HK-2 (cell line): ENCODE measurements around the gene THOP1.
"Not testable (repeated sequence)": the region's sequence is repeated elsewhere in the genome, so short reads cannot be mapped to it uniquely, and the experiment has no call there.

Experiments
- DNase-seq: peaks from one replicate; pipeline ENCODE4 v3.0.0-alpha.2; 2018; ENCODE audit not compliant: unreplicated experiment

The THOP1 gene

GRCh38 chr19:2782936-2783780, 2.1 kb upstream of the THOP1 start, which contains the start of gene SGTA:
TSS of gene SGTA (minus strand) at chr19:2783273. CDS start at chr19:2769068, 14,205 bp downstream.
- peak; percentile 98 for DNase-seq

GRCh38 chr19:2783781-2784145, 1.5 kb upstream of the THOP1 start:
- no peak for DNase-seq

- no peak for DNase-seq
These were observed 1.8 kb downstream of the THOP1 start for GRCh38 chr19:2787115-2787514.

- no peak for DNase-seq
These were observed 2.9 kb downstream of the THOP1 start for GRCh38 chr19:2788237-2788636.

- DNase-seq: no peak
These were observed 4.9 kb downstream of the THOP1 start for GRCh38 chr19:2790194-2790556.

GRCh38 chr19:2790557-2791271, 5.4 kb downstream of the THOP1 start:
- DNase-seq: no peak

- no peak for DNase-seq
These were observed 6.1 kb downstream of the THOP1 start for GRCh38 chr19:2791440-2791839.

GRCh38 chr19:2791876-2792275, 6.6 kb downstream of the THOP1 start:
- no peak for DNase-seq

- not testable (repeated sequence) for DNase-seq
These were observed 7.4 kb downstream of the THOP1 start for GRCh38 chr19:2792666-2793065.

- no peak for DNase-seq
These were observed 7.8 kb downstream of the THOP1 start for GRCh38 chr19:2793126-2793525.

- no peak for DNase-seq
These were observed 8.3 kb downstream of the THOP1 start for GRCh38 chr19:2793577-2793976.

- no peak for DNase-seq
These were observed 10.7 kb downstream of the THOP1 start for GRCh38 chr19:2795827-2796658.

- no peak for DNase-seq
These were observed 11.5 kb downstream of the THOP1 start for GRCh38 chr19:2796659-2797266.

- no peak for DNase-seq
These were observed 12.0 kb downstream of the THOP1 start for GRCh38 chr19:2797280-2797679.

GRCh38 chr19:2798158-2798685, 12.9 kb downstream of the THOP1 start:
- no peak for DNase-seq

GRCh38 chr19:2798733-2799132, 13.4 kb downstream of the THOP1 start:
- DNase-seq: no peak

- no peak for DNase-seq
These were observed 14.1 kb downstream of the THOP1 start for GRCh38 chr19:2799273-2800020.

GRCh38 chr19:2800506-2800905, 15.2 kb downstream of the THOP1 start:
- DNase-seq: no peak

- no peak for DNase-seq
These were observed 17.5 kb downstream of the THOP1 start for GRCh38 chr19:2802826-2803225.

GRCh38 chr19:2803486-2804155, 18.3 kb downstream of the THOP1 start:
- no peak for DNase-seq
